ENCODE results near the gene ATP5PB.

ATP5PB gene

DNA sequence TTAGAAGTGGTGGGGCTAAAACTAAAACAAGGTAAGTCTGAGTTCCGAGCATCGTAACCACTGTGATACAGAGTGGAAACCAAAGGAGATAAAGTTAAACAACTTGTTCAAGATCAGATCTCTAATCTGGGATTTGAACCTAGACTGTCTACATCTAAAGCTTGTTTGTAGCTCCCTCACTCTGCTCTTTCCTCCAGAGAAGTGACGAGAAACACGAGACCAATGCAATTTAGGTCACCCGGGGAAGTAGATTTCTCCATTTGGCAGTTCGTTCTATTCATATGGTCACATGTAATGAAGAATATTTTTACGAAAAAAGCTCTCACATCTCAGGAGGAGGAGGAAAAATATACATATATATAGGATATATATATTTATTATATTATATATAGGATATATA lies 52.4 kb downstream of the ATP5PB start:
- no peak overlapping the region for H3K4me3 ChIP-seq (ENCODE audit: low read depth, low read length)
- no peak for DNase-seq (ENCODE audit: low read depth)
- TF ChIP-seq, protein P1, sequence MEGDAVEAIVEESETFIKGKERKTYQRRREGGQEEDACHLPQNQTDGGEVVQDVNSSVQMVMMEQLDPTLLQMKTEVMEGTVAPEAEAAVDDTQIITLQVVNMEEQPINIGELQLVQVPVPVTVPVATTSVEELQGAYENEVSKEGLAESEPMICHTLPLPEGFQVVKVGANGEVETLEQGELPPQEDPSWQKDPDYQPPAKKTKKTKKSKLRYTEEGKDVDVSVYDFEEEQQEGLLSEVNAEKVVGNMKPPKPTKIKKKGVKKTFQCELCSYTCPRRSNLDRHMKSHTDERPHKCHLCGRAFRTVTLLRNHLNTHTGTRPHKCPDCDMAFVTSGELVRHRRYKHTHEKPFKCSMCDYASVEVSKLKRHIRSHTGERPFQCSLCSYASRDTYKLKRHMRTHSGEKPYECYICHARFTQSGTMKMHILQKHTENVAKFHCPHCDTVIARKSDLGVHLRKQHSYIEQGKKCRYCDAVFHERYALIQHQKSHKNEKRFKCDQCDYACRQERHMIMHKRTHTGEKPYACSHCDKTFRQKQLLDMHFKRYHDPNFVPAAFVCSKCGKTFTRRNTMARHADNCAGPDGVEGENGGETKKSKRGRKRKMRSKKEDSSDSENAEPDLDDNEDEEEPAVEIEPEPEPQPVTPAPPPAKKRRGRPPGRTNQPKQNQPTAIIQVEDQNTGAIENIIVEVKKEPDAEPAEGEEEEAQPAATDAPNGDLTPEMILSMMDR (IDR thresholded peaks at IDR 0.05; ENCODE audit: low read depth, low read length, missing control alignments), result no peak

DNA sequence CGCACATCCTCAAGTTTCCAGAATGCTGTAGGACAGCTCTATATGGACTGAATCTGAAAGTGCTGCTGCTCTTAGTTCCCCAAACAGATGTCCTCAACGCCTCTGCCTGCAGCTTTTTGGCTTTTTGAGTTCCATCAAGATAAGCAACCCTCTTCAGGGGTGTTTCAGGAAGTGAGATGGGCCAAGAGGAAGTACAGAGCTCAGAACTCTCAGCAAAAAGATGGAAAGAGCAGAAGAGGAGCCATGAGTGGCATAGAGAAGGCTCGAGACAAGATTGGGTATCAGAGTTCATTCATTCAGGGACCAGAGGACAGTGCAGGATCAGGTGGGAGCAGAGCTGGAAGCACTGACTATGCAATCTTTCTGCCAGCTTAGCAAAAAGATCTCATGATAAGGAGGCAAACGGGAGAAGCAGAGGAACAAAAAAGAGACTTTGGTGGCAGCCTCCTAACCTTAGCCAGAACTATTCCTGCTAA lies 54.4 kb downstream of the ATP5PB start, which contains the start of the genes ADORA3 and TMIGD3:
Gene ADORA3, minus strand, starts transcription at position 49 of the 476 bp plus-strand sequence. CDS start 279 bp downstream, outside the sequence.
Gene TMIGD3, minus strand, starts transcription at position 49 of the 476 bp plus-strand sequence. CDS start 279 bp downstream, outside the sequence.
- DNase-seq (ENCODE audit: low read depth), result no peak
- TF ChIP-seq, protein P1 (IDR thresholded peaks at IDR 0.05; ENCODE audit: low read depth, low read length, missing control alignments), result no peak
- H3K4me3 ChIP-seq (ENCODE audit: low read depth, low read length), result no peak within 1 kb of the TSS

DNA sequence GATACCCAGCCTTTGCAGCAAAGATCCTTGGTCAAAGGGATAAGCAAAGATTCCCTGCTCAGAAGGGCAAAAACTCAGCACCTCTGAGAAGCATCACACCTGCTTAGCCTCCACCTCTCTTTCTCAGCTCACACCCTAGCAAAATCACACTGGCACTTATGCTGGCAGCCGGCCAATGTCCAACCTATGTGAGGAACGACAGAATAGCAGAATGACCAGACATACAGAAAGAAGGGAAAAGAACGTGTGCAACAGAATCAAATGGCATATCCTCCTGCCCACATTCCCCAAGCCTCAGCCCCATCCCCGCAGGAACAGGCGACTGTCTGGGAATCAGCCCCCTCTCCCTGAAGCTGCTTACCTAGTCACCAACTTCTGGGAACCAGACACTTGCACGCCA lies 54.8 kb downstream of the ATP5PB start:
- DNase-seq (ENCODE audit: low read depth), result no peak
- H3K4me3 ChIP-seq (ENCODE audit: low read depth, low read length), result no peak overlapping the region
- TF ChIP-seq, protein P1 (IDR thresholded peaks at IDR 0.05; ENCODE audit: low read depth, low read length, missing control alignments), result no peak

DNA sequence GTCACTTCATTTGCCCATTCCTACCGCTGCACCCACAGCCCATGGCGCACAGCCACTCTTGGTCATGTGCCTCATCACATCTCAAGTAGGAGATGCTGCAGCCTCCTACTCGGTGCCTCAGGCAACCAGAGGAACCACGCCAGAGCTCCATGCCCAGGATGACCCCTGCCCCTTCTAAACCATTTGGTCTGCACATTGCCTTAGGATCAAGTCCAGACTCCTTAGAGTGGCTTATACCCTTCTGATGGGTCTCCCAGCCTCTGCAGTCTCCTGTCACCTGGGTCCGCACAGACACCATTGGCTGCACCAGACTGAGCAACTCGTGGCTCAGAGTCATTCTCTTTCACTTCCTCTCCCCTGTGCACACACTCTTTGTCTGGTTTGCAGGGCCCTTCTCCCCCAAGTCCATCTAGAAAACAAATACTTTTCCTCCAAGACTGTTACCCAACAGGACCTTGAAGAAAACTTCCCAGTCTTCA lies 56.4 kb downstream of the ATP5PB start:
- no peak overlapping the region for H3K4me3 ChIP-seq (ENCODE audit: low read depth, low read length)
- TF ChIP-seq, protein P1 (IDR thresholded peaks at IDR 0.05; ENCODE audit: low read depth, low read length, missing control alignments), result no peak
- peak; percentile 70 for DNase-seq (ENCODE audit: low read depth)

DNA sequence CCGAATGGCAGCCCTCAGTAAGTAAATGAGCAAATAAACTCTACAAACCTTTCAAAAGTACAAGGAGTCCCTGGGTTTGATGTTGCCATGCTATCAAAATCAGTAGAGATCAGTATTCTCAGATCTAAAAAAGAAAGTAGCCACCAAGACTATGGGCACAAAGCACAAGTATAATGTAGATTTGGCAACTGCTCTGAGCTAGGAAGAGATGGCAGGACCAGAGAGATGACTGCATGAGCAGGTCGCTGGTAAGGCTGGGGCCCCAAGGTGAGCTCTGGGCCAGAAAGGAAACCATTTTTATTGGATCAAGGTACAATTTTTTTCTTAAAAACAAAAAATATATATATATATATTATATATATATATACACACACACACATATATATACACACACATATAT lies 57.3 kb downstream of the ATP5PB start:
- DNase-seq (ENCODE audit: low read depth), result no peak
- no peak overlapping the region for H3K4me3 ChIP-seq (ENCODE audit: low read depth, low read length)
- TF ChIP-seq, protein P1 (IDR thresholded peaks at IDR 0.05; ENCODE audit: low read depth, low read length, missing control alignments), result no peak

DNA sequence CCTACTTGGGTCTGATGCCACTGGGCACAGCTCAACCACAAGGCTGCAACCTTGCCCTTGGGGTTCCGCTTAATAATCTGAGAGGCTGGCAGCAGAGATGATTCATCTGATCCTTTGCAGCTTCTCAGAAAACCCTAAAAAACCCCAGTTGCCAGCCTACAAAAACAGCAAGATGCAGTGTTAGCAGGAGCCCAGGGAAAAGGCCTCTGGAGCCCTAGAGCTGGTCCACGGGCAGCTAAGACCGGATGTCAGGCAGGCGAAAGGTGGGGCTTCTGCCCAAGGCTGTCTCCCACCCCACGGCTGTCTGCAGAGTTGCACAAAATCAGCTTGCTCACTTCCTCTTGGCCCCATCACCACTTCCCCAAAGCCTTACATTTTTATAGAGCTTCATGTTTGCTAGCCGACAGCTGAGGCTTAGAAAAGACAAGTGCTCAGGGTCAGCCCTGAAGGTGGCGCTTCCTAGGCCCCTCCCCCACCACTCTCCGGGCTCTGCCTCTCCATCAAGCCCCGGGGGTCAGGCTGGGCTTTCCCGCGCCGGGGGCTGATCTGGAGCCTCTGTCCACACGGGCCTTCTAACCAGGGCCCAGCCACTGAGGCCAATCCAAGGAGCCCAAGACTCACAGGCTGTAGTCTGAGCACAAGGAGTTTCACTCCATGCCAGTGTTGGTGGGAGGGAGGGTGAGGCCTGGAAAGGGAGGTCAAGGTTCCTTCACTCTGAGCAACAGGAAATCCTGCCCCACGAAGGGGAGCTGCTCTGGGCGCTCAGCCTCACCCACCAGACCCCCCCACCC lies 58.3 kb downstream of the ATP5PB start:
- DNase-seq (ENCODE audit: low read depth), result peak; percentile 92
- H3K4me3 ChIP-seq (ENCODE audit: low read depth, low read length), result peak overlapping the region; percentile 41
- TF ChIP-seq, protein P1 (IDR thresholded peaks at IDR 0.05; ENCODE audit: low read depth, low read length, missing control alignments), result peak; percentile 37
